Measurements from ENCODE around the gene OPHN1.

DNA sequence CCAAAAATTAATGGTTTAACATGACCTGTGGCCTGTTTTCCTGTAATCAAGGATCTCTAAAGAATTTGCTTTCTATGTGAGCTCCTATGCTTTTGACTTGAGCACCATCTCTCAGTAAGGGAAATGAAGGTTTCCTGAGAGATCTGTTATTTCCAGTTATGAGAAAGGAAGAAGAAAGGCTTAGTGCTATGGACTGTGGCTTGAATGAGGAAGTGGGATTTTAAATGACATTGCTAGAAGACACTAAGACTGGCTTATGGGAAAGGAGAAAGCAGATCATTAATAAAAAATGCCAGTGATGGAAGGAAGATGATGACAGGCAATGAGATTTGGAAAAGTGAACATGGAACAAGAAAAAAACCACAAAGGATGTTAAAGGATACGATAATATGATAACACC, 285.4 kb downstream of the OPHN1 start:
- no peak for TF ChIP-seq EZH2 (IDR thresholded peaks at IDR 0.05; ENCODE audit: insufficient read depth, low read length)
- TF ChIP-seq, protein P1, sequence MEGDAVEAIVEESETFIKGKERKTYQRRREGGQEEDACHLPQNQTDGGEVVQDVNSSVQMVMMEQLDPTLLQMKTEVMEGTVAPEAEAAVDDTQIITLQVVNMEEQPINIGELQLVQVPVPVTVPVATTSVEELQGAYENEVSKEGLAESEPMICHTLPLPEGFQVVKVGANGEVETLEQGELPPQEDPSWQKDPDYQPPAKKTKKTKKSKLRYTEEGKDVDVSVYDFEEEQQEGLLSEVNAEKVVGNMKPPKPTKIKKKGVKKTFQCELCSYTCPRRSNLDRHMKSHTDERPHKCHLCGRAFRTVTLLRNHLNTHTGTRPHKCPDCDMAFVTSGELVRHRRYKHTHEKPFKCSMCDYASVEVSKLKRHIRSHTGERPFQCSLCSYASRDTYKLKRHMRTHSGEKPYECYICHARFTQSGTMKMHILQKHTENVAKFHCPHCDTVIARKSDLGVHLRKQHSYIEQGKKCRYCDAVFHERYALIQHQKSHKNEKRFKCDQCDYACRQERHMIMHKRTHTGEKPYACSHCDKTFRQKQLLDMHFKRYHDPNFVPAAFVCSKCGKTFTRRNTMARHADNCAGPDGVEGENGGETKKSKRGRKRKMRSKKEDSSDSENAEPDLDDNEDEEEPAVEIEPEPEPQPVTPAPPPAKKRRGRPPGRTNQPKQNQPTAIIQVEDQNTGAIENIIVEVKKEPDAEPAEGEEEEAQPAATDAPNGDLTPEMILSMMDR (IDR thresholded peaks at IDR 0.05; ENCODE audit: insufficient read depth, low read depth, low read length), result no peak
